Kidney epithelial cell (primary cell): ENCODE data around the gene UFD1. TPM values are rescaled to one million over a fixed set of nuclear protein-coding genes. Genes with fewer than 3 reads are reported as not detected.

Experiments used
- DNase-seq: peaks from one replicate; pipeline ENCODE4 v3.0.0-alpha.2; 2010; ENCODE audit warnings: low read depth
- H3K27me3 ChIP-seq: 2 replicates; pipeline ENCODE4 v1.6.0; 2011; ENCODE audit warnings: low read length; ENCODE audit not compliant: control insufficient read depth, insufficient read depth
- H3K36me3 ChIP-seq: 2 replicates; pipeline ENCODE4 v1.5.1; 2011; ENCODE audit warnings: low read length; ENCODE audit not compliant: control insufficient read depth, insufficient read depth
- H3K4me3 ChIP-seq: 2 replicates; pipeline ENCODE4 v1.5.1; 2011; ENCODE audit warnings: low read depth, mild to moderate bottlenecking, control low read depth, low read length
- total RNA-seq: library from RNA; depleted of rRNA; stranded (reverse); fragments of >200 nt; gene quantifications from 2 replicates; pipeline ENCODE4 v1.2.3, GENCODE V29; 2015
- TF ChIP-seq, protein P1 (sequence below): IDR thresholded peaks from 2 replicates; pipeline ENCODE4 v1.5.1; 2011; ENCODE audit warnings: mild to moderate bottlenecking, moderate library complexity, low read length, control low read depth, inconsistent platforms; ENCODE audit not compliant: insufficient read depth, poor library complexity, severe bottlenecking

Gene UFD1
- total RNA-seq, 1 donor from 2014 or later: 48.9 TPM

- DNase-seq: no peak
- peaks cover 42% of the 10 kb centered on the region for H3K27me3 ChIP-seq
- no peak overlapping the region for H3K4me3 ChIP-seq
- no peaks in the 10 kb centered on the region for H3K36me3 ChIP-seq
- TF ChIP-seq, protein P1, sequence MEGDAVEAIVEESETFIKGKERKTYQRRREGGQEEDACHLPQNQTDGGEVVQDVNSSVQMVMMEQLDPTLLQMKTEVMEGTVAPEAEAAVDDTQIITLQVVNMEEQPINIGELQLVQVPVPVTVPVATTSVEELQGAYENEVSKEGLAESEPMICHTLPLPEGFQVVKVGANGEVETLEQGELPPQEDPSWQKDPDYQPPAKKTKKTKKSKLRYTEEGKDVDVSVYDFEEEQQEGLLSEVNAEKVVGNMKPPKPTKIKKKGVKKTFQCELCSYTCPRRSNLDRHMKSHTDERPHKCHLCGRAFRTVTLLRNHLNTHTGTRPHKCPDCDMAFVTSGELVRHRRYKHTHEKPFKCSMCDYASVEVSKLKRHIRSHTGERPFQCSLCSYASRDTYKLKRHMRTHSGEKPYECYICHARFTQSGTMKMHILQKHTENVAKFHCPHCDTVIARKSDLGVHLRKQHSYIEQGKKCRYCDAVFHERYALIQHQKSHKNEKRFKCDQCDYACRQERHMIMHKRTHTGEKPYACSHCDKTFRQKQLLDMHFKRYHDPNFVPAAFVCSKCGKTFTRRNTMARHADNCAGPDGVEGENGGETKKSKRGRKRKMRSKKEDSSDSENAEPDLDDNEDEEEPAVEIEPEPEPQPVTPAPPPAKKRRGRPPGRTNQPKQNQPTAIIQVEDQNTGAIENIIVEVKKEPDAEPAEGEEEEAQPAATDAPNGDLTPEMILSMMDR: no peak
Measured at GRCh38 chr22:19525666-19526065, 46.7 kb upstream of the UFD1 start.

DNA sequence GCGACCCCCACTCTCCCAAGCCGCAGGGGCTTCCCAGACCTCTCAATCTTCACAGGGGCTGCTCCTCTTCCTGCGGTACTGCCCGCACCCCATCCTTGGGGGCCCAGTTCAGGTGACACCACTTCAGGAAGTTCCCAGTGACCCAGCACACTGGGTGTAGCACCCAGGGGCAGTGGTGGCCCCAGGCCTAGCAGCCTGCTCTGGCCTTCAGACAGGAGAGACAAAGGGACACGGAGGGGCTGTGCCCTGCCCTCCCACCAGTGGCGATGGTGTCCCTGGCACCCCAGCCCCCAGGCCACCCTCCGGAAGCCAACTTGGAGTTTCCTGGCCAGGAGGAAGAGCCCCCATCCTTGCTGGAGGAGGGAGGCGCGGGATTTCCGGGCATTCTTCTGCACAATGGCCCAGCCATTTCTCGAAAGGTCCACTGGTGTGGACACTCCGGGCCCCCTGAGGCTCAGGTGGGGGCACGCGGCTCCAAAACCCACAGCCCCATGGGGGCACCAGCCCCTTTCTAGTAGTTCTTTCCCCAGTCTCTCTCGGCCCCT, 46.2 kb upstream of the UFD1 start:
- Histone ChIP-seq H3K27me3 (peaks cover 42% of the 10 kb centered on the region), H3K36me3 (no peaks in the 10 kb centered on the region), H3K4me3 (no peak overlapping the region)
- TF ChIP-seq, protein P1: no peak
- DNase-seq: no peak

DNA sequence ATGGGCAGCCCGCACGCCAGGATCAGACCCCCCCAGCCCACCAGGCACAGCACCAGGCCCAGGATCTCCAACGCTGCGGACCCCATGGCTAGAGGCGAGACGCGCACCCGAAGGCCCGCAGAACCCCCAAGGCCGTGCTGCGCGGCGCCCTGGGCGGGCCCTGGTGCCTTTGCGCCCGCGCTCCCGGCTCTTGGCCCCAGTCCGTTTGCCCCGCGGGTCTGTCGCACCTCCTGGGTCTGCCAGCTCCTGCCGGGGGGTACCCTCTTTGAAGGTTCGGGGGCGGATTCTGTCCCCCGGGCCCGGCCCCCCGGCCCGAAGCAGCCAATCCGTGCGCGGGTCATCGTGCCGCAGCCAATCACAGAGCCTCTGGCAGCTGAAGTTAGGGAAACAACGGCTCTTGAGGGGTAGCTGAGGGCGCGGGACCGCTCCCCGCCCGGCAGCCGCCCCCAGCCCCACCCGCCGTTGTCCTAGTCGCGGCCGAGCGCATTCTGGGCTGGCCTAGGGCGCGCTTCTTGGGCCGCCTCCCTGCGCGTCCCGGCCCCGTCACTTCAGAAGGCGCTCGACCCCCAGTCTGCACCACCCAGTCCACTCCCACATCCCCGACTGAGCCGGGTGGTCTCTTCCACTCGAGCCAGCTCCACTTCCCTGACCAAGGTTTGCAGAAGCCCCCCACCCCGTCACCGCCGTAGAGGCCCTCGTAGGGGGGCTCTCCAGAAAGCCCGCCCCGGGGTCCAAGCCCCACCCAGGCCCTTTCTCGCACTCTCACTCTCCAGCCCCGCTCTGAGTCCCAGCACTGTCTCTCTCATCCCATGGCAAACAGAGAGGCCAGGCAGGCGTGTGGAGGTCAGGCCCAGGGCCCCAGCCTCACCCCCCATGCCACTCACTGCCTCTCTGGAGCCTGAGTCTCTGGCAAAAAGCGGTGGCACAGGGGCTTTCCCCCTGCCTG, 45.5 kb upstream of the UFD1 start, which contains the start of gene CLDN5:
Gene CLDN5 (minus strand): TSS at position 241 of the 946 bp plus-strand sequence. CDS start 155 bp downstream, at position 86.
- Histone ChIP-seq H3K4me3 (peak within 1 kb of the TSS; percentile 10), H3K27me3 (peaks cover 42% of the 10 kb centered on the region), H3K36me3 (no peaks in the 10 kb centered on the region)
- TF ChIP-seq, protein P1: no peak
- no peak for DNase-seq

GRCh38 chr22:19523240-19524169, 44.5 kb upstream of the UFD1 start:
- DNase-seq: no peak
- H3K27me3 ChIP-seq: peaks cover 42% of the 10 kb centered on the region
- TF ChIP-seq, protein P1: no peak
- no peaks in the 10 kb centered on the region for H3K36me3 ChIP-seq
- H3K4me3 ChIP-seq: peak overlapping the region; percentile 10

- TF ChIP-seq, protein P1: no peak
- H3K4me3 ChIP-seq: no peak overlapping the region
- H3K27me3 ChIP-seq: peaks cover 42% of the 10 kb centered on the region
- no peak for DNase-seq
- no peaks in the 10 kb centered on the region for H3K36me3 ChIP-seq
Measured at GRCh38 chr22:19522881-19523239, 43.9 kb upstream of the UFD1 start.
